HG02943 (cell line): ENCODE results near the gene COX5A.
A peak's percentile ranks its signal among the peaks of the same experiment; 100 is the strongest.

Source experiments
- ATAC-seq: cut with Tn5 transposase; IDR thresholded peaks from one replicate; pipeline ENCODE4 v1.9.1; 2021; ENCODE audit warnings: mild to moderate bottlenecking, low read depth, moderate library complexity; ENCODE audit not compliant: unreplicated experiment

The COX5A gene

GRCh38 chr15:74937590-74938371 is at the start of gene COX5A:
Gene COX5A, minus strand, starts transcription at chr15:74938073. Its CDS starts 59 bp downstream, at chr15:74938014.
- peak; percentile 84 for ATAC-seq

GRCh38 chr15:74983725-74984231 is 45.9 kb upstream of the COX5A start:
- ATAC-seq = no peak

- no peak for ATAC-seq
Observed at GRCh38 chr15:74982183-74982582, 44.3 kb upstream of the COX5A start.

GRCh38 chr15:74978503-74978902 is 40.6 kb upstream of the COX5A start:
- ATAC-seq = no peak

- ATAC-seq = no peak
Observed at GRCh38 chr15:74978077-74978476, 40.2 kb upstream of the COX5A start.

- no peak for ATAC-seq
Observed at GRCh38 chr15:74977599-74977998, 39.7 kb upstream of the COX5A start.

GRCh38 chr15:74976159-74976558 is 38.3 kb upstream of the COX5A start:
- no peak for ATAC-seq

GRCh38 chr15:74967670-74968069 is 29.8 kb upstream of the COX5A start:
- no peak for ATAC-seq

- no peak for ATAC-seq
Observed at GRCh38 chr15:74964794-74965193, 26.9 kb upstream of the COX5A start.

GRCh38 chr15:74963213-74963612 is 25.3 kb upstream of the COX5A start:
- ATAC-seq = no peak

GRCh38 chr15:74962671-74963070 is 24.8 kb upstream of the COX5A start:
- no peak for ATAC-seq

- no peak for ATAC-seq
Observed at GRCh38 chr15:74962219-74962618, 24.3 kb upstream of the COX5A start.

- no peak for ATAC-seq
Observed at GRCh38 chr15:74961616-74962015, 23.7 kb upstream of the COX5A start.

- no peak for ATAC-seq
Observed at GRCh38 chr15:74960995-74961588, 23.2 kb upstream of the COX5A start.

- ATAC-seq = no peak
Observed at GRCh38 chr15:74960286-74960685, 22.4 kb upstream of the COX5A start.

GRCh38 chr15:74959586-74959939 is 21.7 kb upstream of the COX5A start:
- no peak for ATAC-seq

- no peak for ATAC-seq
Observed at GRCh38 chr15:74958908-74959585, 21.2 kb upstream of the COX5A start.

- no peak for ATAC-seq
Observed at GRCh38 chr15:74958320-74958907, 20.5 kb upstream of the COX5A start.

- no peak for ATAC-seq
Observed at GRCh38 chr15:74957476-74958035, 19.7 kb upstream of the COX5A start.

GRCh38 chr15:74956648-74957475 is 19.0 kb upstream of the COX5A start, which contains the start of gene RPP25:
Gene RPP25, minus strand, starts transcription at chr15:74956772. Its CDS starts 189 bp downstream, at chr15:74956583.
- no peak for ATAC-seq
